ENCODE results near the gene CBLC. TPM values are rescaled to one million over a fixed set of nuclear protein-coding genes. Genes with fewer than 3 reads are reported as not detected.

CBLC gene
- total and polyA plus RNA-seq, 2 of the 4 experiments (the other 2 are of a cell fraction) = not detected

- H3K14ac ChIP-seq (replicated peaks; ENCODE audit: low read depth, low read length) = peak overlapping the region; percentile 98
- no CpG with 5 or more reads among the region's 3 CpGs for WGBS, 2 experiments (ENCODE audit: extremely low coverage in 2 of 2, insufficient read length in 1 of 2)
- peak overlapping the region; percentile 100 for H2BK5ac ChIP-seq (ENCODE audit: low read depth, low read length, poor library complexity, severe bottlenecking)
- H4K5ac ChIP-seq (ENCODE audit: low read depth, low read length) = no peak overlapping the region
- H4K20me1 ChIP-seq (ENCODE audit: insufficient read depth, low read length) = no peaks in the 10 kb centered on the region
- POLR2A ChIA-PET (ENCODE audit: unreplicated experiment) = no interaction called here
- in situ Hi-C loops (cut with MboI; ENCODE audit: low sequenced_read_pairs) = loop anchor here (5.0 kb wide), 1 partner anchor 51 kb away; no protein-coding TSS in a partner anchor
- peak overlapping the region; percentile 100 for H2BK20ac ChIP-seq (ENCODE audit: low read depth, low read length)
- intact Hi-C loops (cut with micrococcal nuclease) = loop anchor here (5.0 kb wide), 1 partner anchor 186 kb away; no protein-coding TSS in a partner anchor
- H3K36me3 ChIP-seq (ENCODE audit: control insufficient read depth, insufficient read depth, low read length) = no peaks in the 10 kb centered on the region
- no peak overlapping the region for H2AK9ac ChIP-seq (replicated peaks; ENCODE audit: low read depth, low read length, poor library complexity)
- H3K18ac ChIP-seq (ENCODE audit: low read depth, low read length) = no peak overlapping the region
- H3K9ac ChIP-seq (ENCODE audit: low read depth, low read length) = no peak overlapping the region
- H3K23ac ChIP-seq (ENCODE audit: low read depth, low read length) = peak overlapping the region; percentile 48; the same call in 1 of the 2 replicates
- no peak overlapping the region for H3K4me2 ChIP-seq (ENCODE audit: low read depth, low read length)
- H4K91ac ChIP-seq (ENCODE audit: insufficient read depth, low read depth, low read length) = peak overlapping the region; percentile 97
- no peaks in the 10 kb centered on the region; the same call in 1 of the 2 replicates for H3K9me3 ChIP-seq (ENCODE audit: control insufficient read depth, insufficient read depth, low read length)
- H3K79me1 ChIP-seq (ENCODE audit: low read depth in 1 of 2, low read length in 2 of 2) = no peaks in the 10 kb centered on the region; a peak in 1 of 4 replicates
- H3K27ac ChIP-seq (ENCODE audit: insufficient read depth, low read length) = no peak overlapping the region
- no peak overlapping the region for H2AFZ ChIP-seq (replicated peaks; ENCODE audit: low read length, poor library complexity)
- peak overlapping the region; percentile 99; the same call in 1 of the 2 replicates for H3K4ac ChIP-seq (ENCODE audit: low read depth, low read length)
- peak overlapping the region; percentile 88 for H2AK5ac ChIP-seq (ENCODE audit: low read depth, low read length)
- peaks cover 12% of the 10 kb centered on the region for H3K4me1 ChIP-seq (ENCODE audit: control insufficient read depth, insufficient read depth, low read length)
- CTCF ChIA-PET = interaction anchor here (0.6 to 6.0 kb wide), 5 partner anchors 11 to 243 kb away, joined by 3 to 71 read pairs (median 4); no protein-coding TSS in a partner anchor
- peak overlapping the region; percentile 100 for H2BK120ac ChIP-seq (ENCODE audit: low read depth, low read length)
- H3K4me3 ChIP-seq (ENCODE audit: insufficient read depth, low read depth, low read length) = no peak overlapping the region
- dilution Hi-C loops (cut with HindIII; ENCODE audit: low sequenced_read_pairs, unreplicated experiment) = no loop called here
- H3K56ac ChIP-seq (ENCODE audit: extremely low read depth, insufficient read depth, low read length) = no peak overlapping the region; the same call in 1 of the 2 replicates
- no TSS peak for BruUV-seq (replicated peaks)
- ATAC-seq (ENCODE audit: low read depth) (no peak), DNase-seq (peak; percentile 46)
- no peaks in the 10 kb centered on the region for H3K27me3 ChIP-seq (ENCODE audit: control insufficient read depth, insufficient read depth, low read length)
- peak overlapping the region; percentile 60 to 90 for H4K8ac ChIP-seq (ENCODE audit: low read depth in 2 of 2, low read length in 2 of 2)
- no peak for TF ChIP-seq SMC3 (IDR thresholded peaks at IDR 0.05; ENCODE audit: low read depth, low read length)
- no peak for TF ChIP-seq FOS (IDR thresholded peaks at IDR 0.05; ENCODE audit: low read depth, low read length)
- TF ChIP-seq CTCF (conservative IDR thresholded peaks at IDR 0.05; ENCODE audit: low read depth, low read length) = no peak
- no peak for TF ChIP-seq MXI1 (IDR thresholded peaks at IDR 0.05; ENCODE audit: borderline replicate concordance, low read depth, low read length)
- TF ChIP-seq MAZ (IDR thresholded peaks at IDR 0.05; ENCODE audit: borderline replicate concordance, low read depth, low read length) = no peak
- TF ChIP-seq RAD21 (IDR thresholded peaks at IDR 0.05; ENCODE audit: low read length) = no peak
- peaks cover 15% of the 10 kb centered on the region for H3K9me1 ChIP-seq (ENCODE audit: insufficient read depth, low read length)
- peak overlapping the region; percentile 93 for H2BK15ac ChIP-seq (ENCODE audit: low read depth, low read length)
Measured at GRCh38 chr19:44772959-44773358, 4.7 kb upstream of the CBLC start.

Data from IMR-90 (cell line).